GM18868 (cell line): Measurements from ENCODE around the gene CYSTM1.
A peak's percentile ranks its signal among the peaks of the same experiment; 100 is the strongest.
"Not testable (repeated sequence)": the region's sequence is repeated elsewhere in the genome, so short reads cannot be mapped to it uniquely, and the experiment has no call there.

Source experiments
- ATAC-seq: cut with Tn5 transposase; IDR thresholded peaks from one replicate; pipeline ENCODE4 v1.9.1; 2021; ENCODE audit warnings: mild to moderate bottlenecking, moderate library complexity; ENCODE audit not compliant: unreplicated experiment

The CYSTM1 gene

DNA sequence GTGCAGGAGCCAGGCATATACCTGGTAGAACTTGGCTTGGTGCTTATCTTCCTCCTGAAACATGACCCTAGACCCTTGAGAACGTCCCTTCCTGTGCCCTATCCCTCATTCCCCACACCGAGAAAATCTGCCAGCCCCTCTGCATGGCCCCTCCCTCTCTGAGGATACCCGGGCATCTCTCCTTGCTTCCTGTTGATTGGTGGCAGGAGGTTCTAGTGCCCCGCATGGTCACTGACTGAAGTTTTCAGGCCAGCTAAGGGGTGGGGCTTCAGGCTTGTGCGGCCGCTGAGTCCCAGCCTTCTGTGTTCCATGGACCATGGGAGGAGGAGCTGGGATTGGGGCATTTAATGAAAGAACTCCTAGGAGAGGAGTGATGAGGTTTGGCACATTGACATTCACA, 26.5 kb upstream of the CYSTM1 start:
- no peak for ATAC-seq

DNA sequence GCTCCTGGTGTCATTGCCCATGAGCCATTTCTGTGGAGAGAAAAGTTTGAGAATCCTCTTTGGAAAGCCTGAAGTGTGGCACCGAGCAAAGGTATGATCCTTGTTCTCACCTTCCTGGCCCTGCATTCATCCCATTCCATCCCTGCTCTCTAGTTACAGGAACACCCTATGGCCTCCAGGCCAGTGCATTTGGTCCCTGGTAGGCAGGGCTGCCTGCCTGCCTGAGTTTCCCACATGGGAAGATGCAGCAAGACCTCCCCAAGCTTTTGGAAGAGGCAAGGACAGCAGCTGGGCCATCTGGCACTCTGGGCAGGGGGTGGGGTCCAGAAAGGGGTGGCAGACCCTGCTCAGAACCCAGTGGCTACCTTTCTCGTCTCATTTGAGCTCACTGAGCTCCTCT, 24.8 kb upstream of the CYSTM1 start:
- no peak for ATAC-seq

DNA sequence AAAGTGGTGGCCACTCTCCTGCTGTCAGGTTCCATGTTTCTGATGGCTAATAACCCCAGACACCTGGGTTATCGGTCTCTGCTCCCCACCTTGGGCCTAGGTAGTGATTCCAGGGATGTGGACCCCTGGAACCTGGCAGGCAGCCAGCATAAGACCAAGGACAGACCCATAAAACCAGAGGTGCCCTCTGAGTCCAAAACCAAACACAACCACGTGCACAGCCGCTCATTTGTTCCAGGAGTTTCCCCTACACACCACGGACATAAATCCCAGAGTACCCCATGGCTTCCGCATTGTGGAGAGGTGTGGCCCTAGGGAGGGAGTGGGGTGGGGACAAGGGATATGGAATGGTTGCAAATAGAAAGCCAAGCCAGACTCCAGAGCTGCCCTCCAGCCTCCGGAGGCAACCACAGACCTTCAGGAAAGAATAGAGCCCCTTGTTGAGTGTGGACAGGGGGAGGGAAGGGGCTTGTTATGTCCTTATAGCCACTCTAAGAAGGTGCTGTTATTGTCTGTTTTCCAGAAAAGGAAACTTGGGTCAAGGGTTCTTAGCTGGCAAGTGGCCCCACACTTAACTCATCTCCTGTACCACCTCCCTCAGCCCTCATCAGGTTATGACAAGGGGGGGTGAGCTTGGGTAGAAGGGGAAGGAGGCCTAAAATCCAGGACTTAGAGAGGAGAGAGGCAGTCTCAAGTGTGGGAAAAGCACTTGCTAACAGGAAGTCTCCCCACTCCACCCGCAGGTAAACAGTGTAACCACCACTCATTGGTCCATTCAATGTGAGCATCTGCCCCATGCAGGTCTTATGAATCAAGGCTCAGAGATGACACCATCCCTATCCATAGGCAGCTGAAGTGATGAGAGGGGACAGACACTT, 23.6 kb upstream of the CYSTM1 start:
- no peak for ATAC-seq

DNA sequence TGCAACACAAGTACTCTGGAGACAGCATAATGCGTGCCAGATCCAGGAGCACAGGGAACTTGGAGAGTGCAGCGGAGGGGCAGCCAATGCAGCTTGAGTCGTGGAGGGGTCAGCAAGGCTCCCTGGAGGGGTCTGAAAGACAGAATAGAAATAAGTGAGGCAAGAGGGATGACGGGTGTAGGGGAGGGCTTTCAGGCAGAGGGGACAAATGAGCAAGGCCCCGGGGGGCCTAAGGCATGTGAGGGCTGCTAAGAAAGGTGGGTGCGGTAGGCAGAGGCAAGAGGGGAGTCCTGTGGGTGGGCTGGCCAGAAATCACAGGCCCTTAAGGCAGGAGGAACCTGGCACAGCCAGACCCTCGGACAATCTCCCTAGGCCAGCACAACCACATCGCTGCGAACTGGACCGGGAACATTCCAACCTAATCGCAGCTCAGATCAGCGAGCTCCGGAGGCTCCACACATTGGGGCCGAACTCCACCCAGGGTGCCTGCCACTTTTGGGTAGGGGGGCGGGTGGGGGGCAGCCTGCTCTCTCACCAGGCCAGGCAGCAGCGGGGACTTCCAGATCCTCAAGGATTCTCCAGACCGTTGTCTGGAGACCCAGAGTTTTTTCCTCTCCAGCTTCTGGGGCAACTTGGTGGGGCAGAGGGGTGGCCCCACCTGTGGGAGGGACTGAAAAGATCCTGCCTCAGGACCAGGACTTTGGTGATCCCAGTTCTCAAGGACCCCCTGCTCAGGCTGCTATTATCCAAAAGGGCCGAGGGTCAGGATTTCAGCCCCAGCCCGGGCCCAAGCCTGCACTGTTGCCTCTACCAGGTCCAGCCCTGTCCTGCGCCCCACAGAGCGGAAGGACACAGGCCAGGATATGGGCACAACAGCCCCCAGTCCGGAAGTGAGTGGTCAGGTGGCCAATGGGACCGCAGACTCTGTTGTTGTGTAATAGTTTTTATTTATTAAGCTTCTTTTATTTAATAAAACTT, 22.7 kb upstream of the CYSTM1 start:
- no peak for ATAC-seq

GRCh38 chr5:140153255-140153654, 21.7 kb upstream of the CYSTM1 start:
- ATAC-seq: no peak

GRCh38 chr5:140153905-140154304, 21.1 kb upstream of the CYSTM1 start:
- ATAC-seq: no peak

GRCh38 chr5:140154710-140155381, 20.1 kb upstream of the CYSTM1 start:
- ATAC-seq: not testable (repeated sequence)

DNA sequence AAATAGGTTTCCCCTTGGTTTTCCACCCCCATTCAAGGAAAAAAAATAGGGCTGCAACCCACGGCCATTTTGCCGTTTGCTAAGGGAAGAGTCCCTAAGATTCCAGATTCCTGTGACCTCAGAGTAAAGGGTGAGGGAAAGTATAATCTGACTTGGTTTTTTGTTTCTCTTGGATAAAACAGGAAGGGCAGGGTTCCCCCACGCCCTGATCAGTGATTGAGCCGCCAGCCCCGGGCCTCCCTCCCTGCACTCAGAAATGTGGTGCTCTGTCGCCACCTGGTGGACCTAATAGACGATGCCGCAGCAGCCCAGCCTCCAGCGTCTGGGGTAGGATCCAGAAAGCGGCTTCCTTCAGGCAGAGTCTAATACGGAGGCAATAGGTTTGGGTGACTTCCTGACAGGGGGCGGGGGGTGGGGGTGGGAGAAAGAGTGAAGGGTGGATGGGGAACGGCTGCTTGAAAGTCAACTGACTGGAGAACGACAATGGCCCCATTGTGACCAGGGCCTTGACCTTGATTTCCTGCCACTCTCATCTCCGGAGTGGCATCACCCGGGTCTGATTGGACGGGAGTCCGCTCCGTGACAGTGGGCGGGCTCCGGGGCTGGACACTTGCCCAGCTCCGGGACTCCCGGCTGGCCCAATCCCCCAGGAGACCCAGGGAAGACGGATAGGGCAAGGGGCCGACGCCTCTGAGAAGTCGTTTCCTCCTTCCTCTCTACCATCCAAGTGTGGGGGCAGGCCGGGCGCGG, 17.8 kb upstream of the CYSTM1 start:
- ATAC-seq: peak; percentile 99

DNA sequence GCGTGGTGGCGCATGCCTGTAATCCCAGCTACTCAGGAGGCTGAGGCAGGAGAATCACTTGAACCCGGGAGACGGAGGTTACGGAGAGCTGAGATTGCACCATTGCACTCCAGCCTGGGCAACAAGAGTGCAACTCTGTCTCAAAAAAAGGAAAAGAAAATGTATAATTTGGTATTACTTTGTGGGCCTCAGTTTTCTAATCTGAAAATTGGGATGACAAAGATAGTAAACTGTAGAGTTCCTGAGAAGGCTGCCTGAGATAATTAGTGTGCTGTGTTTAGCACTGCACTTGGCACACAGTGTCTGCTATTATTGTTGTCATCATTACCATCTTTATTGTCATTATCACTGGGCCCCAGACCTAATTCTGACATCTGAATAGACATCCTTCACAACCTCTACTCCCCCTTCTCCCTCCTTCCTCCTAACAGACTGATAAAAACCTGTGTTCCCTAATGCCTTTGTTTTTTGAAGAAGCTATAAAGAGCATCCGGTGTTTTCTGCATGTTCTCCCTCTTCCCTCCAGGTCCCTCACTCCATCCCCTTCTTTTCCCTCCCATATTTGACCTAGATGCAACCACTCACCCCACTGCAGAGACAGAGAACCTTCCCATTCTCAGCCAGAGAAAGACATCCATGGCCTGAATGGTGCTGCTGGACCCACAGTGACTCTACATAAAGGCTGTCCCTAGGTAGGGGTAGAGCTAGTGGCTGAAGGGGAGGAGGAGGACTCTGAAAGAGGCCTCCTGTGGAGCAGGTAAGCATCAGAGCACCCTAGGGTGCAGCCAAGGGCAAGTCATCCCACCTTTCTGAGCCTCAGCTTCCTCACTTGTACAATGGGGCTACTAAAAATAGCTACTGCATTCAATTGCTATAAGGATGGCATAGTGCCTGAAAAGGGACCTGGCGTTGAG, 15.7 kb upstream of the CYSTM1 start:
- ATAC-seq: no peak

- ATAC-seq: no peak
These were observed 12.7 kb upstream of the CYSTM1 start for GRCh38 chr5:140162275-140162674.

- ATAC-seq: no peak
These were observed 12.2 kb upstream of the CYSTM1 start for GRCh38 chr5:140162781-140163180.

DNA sequence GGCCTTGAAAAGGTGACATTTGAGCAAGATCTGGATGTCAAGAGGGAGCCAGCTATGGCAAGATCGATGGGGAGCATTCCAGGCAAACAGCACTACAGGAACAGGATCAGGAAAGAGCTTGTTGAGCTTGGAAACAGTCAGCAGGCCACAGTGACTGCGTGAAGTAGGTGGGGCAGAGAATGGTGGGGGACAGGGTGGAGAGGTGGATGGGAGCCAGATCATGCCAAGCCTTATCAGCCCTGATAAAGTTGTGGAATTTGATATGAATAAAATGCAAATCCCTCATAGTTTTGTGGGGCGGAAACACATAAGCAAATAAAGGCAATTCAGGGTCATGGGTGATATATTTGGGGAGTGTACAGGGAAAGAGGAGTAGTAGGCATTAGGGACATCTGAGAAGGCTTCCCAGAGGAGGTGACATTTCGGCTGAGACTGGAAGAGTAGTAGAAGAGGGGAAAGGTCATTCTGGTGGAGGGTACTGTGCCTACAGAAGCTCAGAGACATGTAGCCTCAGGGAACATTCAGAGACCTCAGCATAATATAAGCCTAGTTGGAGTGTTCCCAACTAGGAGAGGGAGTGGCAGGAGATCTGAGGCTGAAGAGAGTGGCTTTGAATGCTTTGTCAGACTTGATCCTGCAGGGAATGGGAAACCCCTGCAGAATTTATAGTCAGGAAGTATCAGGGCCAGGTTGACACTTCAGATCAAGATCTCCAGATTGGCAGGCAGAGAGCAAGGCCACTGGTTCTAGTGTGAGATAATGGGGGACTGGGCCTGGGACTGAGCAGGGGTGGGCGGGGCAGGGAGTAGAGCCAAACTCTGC, 9.7 kb upstream of the CYSTM1 start:
- ATAC-seq: no peak

DNA sequence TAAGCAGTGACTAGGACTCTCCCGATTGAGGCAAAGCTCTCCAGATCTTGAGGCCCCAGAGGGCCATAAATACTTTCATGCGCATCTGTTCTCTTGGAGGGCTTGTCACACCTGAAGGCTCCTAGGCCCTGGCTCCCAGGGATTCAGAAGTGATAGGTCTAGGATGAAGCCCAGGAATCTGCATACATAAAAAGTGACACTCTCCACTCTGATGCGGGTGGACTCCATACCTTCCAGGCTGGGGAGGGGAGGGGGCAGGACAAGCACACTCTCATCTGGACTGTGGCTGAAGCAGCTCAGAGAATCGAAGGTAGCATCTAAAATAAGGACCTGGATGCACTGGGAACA, 9.1 kb upstream of the CYSTM1 start:
- ATAC-seq: no peak

GRCh38 chr5:140166911-140167310, 8.1 kb upstream of the CYSTM1 start:
- peak; percentile 57 for ATAC-seq

DNA sequence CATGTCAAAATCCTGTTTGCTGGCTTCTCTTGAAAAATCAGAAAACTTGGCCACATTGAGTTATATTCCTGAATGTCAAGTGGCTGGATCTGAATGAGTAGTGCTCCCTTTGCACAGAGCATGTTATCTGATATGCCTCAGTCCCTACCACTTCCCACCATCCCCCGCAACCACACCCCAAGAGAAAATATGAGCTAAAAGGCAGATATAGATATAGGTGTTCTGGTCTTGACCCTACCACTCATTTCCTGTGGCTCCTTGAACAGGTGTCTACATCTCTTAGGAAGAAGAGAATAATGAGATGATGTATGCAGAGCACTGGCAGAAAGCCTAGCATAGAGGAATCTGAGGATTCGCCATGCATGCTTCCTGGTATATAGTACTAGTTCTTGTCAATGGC, 6.6 kb upstream of the CYSTM1 start:
- no peak for ATAC-seq

- ATAC-seq: no peak
These were observed 5.6 kb upstream of the CYSTM1 start for GRCh38 chr5:140169410-140169809.

DNA sequence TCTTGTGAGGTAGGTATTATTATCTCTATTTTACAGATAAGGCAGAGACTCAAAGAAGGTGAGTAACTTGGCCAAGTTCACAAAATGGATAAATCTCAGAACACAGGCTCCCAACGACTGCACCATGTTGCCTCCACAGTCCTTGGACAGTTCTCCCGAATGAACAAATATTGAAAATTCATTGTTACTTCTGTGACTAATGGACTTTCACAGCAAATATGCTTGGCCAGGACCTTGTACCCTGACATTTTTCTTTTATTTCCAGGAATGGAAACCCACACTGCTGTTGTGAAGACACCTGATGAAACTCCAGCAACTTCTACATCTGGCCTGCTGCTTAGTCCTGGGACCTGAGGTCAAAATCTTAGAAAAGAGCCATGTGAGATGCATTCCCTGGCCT, 2.5 kb upstream of the CYSTM1 start:
- ATAC-seq: no peak

DNA sequence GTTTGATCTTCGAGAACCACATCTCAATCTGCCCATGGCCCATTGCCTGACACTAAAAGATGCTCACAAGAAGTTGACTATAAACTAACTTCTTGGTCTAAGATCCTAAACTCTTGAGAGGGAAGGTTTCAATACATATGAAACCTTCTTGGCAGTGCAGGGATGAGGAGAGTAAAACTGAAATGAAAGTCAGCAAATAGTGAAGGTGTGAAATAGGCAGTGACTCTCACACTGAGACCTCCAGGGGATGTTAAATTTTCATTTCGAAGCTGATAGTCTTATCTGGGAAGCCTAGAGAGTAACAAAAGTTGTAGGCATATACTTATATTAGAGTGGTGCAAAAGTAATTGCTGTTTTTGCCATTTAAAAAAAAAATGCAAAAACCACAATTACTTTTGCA, 974 bp upstream of the CYSTM1 start:
- ATAC-seq: no peak
